Fibroblast of lung (primary cell): ENCODE results near the gene WIZ.

Experiments used
- EZH2 ChIP-seq: IDR thresholded peaks from 2 replicates; pipeline ENCODE4 v1.5.1; 2012; ENCODE audit warnings: low read length, control low read depth, mild to moderate bottlenecking; ENCODE audit errors: missing control alignments
- TF ChIP-seq, protein P1 (sequence below), 2 donors: IDR thresholded peaks in 1 of 2; conservative IDR thresholded peaks in 1 of 2; 1 replicate in 1 of 2; 2 replicates in 1 of 2; pipeline ENCODE4 v1.5.1; 2011 to 2012; ENCODE audit warnings: low read length in 2 of 2, control low read depth in 1 of 2, inconsistent platforms in 1 of 2, low read depth in 1 of 2, mild to moderate bottlenecking in 1 of 2

DNA sequence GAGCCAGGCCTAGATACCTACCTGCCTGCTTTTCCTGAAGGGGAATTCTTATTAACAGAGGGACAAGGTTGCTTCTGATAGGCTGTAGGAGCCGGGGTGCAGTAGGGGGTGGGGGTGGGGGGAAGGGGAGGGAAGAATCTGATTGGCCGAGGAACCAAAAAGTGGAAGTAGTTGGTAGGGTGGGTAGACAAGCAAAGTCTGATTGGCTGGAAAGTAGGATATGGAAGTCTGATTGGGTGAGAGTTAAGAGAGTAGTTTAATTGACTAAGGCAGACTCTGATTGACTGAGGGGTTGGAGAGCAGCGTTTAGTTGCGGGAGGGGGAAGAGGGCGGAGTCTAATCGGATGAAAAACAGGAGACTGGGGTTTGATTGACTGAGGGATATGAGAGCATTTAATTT, 49.2 kb upstream of the WIZ start:
- TF ChIP-seq, protein P1, sequence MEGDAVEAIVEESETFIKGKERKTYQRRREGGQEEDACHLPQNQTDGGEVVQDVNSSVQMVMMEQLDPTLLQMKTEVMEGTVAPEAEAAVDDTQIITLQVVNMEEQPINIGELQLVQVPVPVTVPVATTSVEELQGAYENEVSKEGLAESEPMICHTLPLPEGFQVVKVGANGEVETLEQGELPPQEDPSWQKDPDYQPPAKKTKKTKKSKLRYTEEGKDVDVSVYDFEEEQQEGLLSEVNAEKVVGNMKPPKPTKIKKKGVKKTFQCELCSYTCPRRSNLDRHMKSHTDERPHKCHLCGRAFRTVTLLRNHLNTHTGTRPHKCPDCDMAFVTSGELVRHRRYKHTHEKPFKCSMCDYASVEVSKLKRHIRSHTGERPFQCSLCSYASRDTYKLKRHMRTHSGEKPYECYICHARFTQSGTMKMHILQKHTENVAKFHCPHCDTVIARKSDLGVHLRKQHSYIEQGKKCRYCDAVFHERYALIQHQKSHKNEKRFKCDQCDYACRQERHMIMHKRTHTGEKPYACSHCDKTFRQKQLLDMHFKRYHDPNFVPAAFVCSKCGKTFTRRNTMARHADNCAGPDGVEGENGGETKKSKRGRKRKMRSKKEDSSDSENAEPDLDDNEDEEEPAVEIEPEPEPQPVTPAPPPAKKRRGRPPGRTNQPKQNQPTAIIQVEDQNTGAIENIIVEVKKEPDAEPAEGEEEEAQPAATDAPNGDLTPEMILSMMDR (conservative IDR thresholded peaks at IDR 0.05 in 1 of 2, IDR thresholded peaks at IDR 0.05 in 1 of 2; ENCODE audit: low read depth in 1 of 2, low read length in 2 of 2): no peak
- TF ChIP-seq EZH2: no peak
